DOHH2 (cell line): Measurements from ENCODE around the gene TARBP1.
"Not testable (repeated sequence)": the region's sequence is repeated elsewhere in the genome, so short reads cannot be mapped to it uniquely, and the experiment has no call there.

Experiments
- H3F3A ChIP-seq: fragments of 200-600 bp; sonication (generic), shearing (Covaris generic); 2 replicates; pipeline ENCODE4 v1.6.0; 2016; ENCODE audit warnings: antibody characterized with exemption, mild to moderate bottlenecking; ENCODE audit not compliant: control insufficient read depth, insufficient read depth
- H3K27ac ChIP-seq: fragments of 200-600 bp; sonication (generic); 2 replicates; pipeline ENCODE4 v1.5.1; 2014; ENCODE audit warnings: low read depth, mild to moderate bottlenecking, low read length, moderate library complexity
- H3K27me3 ChIP-seq: fragments of 200-600 bp; sonication (generic); 2 replicates; pipeline ENCODE4 v1.6.1; 2014; ENCODE audit warnings: mild to moderate bottlenecking, low read length, mixed read lengths; ENCODE audit not compliant: control insufficient read depth
- H3K36me3 ChIP-seq: fragments of 200-600 bp; sonication (generic); 2 replicates; pipeline ENCODE4 v1.6.1; 2014; ENCODE audit warnings: mild to moderate bottlenecking, low read length, moderate library complexity, mixed read lengths; ENCODE audit not compliant: control insufficient read depth
- H3K4me1 ChIP-seq: fragments of 200-600 bp; sonication (generic); 2 replicates; pipeline ENCODE4 v1.6.1; 2014; ENCODE audit warnings: mild to moderate bottlenecking, low read length, mixed read lengths; ENCODE audit not compliant: control insufficient read depth
- H3K4me2 ChIP-seq: fragments of 200-600 bp; sonication (generic); 2 replicates; pipeline ENCODE4 v1.6.0; 2014; ENCODE audit warnings: mild to moderate bottlenecking, low read length, moderate library complexity
- H3K4me3 ChIP-seq: fragments of 200-600 bp; sonication (generic); 2 replicates; pipeline ENCODE4 v1.5.1; 2014; ENCODE audit warnings: mild to moderate bottlenecking, low read length, mixed read lengths
- H3K79me2 ChIP-seq: fragments of 200-600 bp; sonication (generic); 2 replicates; pipeline ENCODE4 v1.6.1; 2014; ENCODE audit warnings: mild to moderate bottlenecking, low read length, mixed read lengths; ENCODE audit not compliant: control insufficient read depth
- H3K9me2 ChIP-seq: fragments of 200-600 bp; sonication (generic); replicated peaks from 2 replicates; pipeline ENCODE4 v1.6.1; 2014; ENCODE audit warnings: mild to moderate bottlenecking, low read length, mixed read lengths; ENCODE audit not compliant: control insufficient read depth
- H3K9me3 ChIP-seq: fragments of 200-600 bp; sonication (generic); 2 replicates; pipeline ENCODE4 v1.6.1; 2014; ENCODE audit warnings: antibody characterized with exemption, low read length, mixed read lengths; ENCODE audit not compliant: control insufficient read depth, insufficient read depth
- H4K20me1 ChIP-seq: fragments of 200-600 bp; sonication (generic); 2 replicates; pipeline ENCODE4 v1.6.0; 2014; ENCODE audit warnings: low read depth, mild to moderate bottlenecking, antibody characterized with exemption, low read length, moderate library complexity; ENCODE audit not compliant: control insufficient read depth, insufficient read depth
- CTCF ChIP-seq: fragments of 200-600 bp; sonication (generic); IDR thresholded peaks from one replicate; pipeline ENCODE4 v1.5.1; 2014; ENCODE audit warnings: antibody characterized with exemption, mild to moderate bottlenecking, low read depth, low read length; ENCODE audit not compliant: poor library complexity, severe bottlenecking
- EZH2phosphoT487 ChIP-seq: fragments of 200-600 bp; sonication (generic); IDR thresholded peaks from 2 replicates; pipeline ENCODE4 v1.6.1; 2017; ENCODE audit warnings: borderline replicate concordance, mild to moderate bottlenecking, antibody characterized with exemption, low read length, moderate library complexity, mixed read lengths

The TARBP1 gene

GRCh38 chr1:234400773-234401172 is 78.2 kb downstream of the TARBP1 start:
- Histone ChIP-seq H3K9me2 (no peaks in the 10 kb centered on the region), H4K20me1 (no peaks in the 10 kb centered on the region), H3K79me2 (no peaks in the 10 kb centered on the region), H3K27me3 (no peaks in the 10 kb centered on the region), H3K36me3 (0 out of 2 replicates have a peak, but pooled peaks cover 7% of the 10 kb centered on the region), H3K9me3 (no peaks in the 10 kb centered on the region), H3K4me1 (peaks cover 15% of the 10 kb centered on the region), H3F3A (peaks cover 3% of the 10 kb centered on the region; the same call in 1 of the 2 replicates), H3K4me3 (no peak overlapping the region), H3K4me2 (no peak overlapping the region), H3K27ac (no peak overlapping the region)
- TF ChIP-seq CTCF (no peak), EZH2phosphoT487 (no peak)

DNA sequence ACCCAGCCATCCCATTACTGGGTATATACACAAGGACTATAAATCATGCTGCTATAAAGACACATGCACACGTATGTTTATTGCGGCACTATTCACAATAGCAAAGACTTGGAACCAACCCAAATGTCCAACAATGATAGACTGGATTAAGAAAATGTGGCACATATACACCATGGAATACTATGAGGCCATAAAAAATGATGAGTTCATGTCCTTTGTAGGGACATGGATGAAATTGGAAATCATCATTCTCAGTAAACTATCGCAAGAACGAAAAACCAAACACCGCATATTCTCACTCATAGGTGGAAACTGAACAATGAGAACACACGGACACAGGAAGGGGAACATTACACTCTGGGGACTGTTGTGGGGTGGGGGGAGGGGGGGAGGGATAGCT is 79.5 kb downstream of the TARBP1 start:
- not testable (repeated sequence) for H3K4me2 ChIP-seq, H3K79me2 ChIP-seq

DNA sequence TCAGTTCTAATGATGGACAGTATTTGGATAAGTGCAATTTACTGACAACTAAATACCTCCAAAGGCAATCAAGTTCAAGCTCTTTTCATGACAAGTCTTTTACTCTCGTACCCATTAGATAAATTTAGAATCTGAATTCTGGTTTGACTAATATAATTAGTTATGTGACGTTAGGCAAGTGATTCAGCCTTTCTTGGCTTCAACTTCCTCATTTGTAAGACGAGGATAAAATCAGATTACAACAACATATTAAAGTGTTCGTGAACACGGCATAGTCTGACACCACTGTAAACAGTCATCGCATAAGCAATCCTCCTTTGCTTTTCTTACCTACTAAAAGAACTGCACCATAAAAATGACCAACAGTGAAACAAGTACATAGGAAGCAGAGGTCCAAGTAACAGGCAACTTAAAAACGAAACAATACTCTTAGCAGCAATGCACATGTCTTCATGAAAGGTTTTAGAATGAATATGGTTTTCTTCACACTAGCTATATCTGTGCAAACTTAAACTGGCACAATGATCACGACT is 80.1 kb downstream of the TARBP1 start:
- H3K36me3 ChIP-seq, result 0 out of 2 replicates have a peak, but pooled peaks cover 7% of the 10 kb centered on the region
- H3K27me3 ChIP-seq, result no peaks in the 10 kb centered on the region
- H3F3A ChIP-seq, result peaks cover 3% of the 10 kb centered on the region; the same call in 1 of the 2 replicates
- H3K4me3 ChIP-seq, result peak overlapping the region; percentile 15; the same call in 1 of the 2 replicates
- no peak for TF ChIP-seq EZH2phosphoT487
- no peak for TF ChIP-seq CTCF
- no peaks in the 10 kb centered on the region for H3K9me2 ChIP-seq
- H3K4me2 ChIP-seq, result peak overlapping the region; percentile 47
- no peaks in the 10 kb centered on the region for H3K79me2 ChIP-seq
- H3K9me3 ChIP-seq, result no peaks in the 10 kb centered on the region
- peaks cover 15% of the 10 kb centered on the region for H3K4me1 ChIP-seq
- H4K20me1 ChIP-seq, result no peaks in the 10 kb centered on the region
- peak overlapping the region; percentile 33 for H3K27ac ChIP-seq

More for the DNA sequence above, 79.5 kb downstream of the TARBP1 start:
- not testable (repeated sequence) for H3K27me3 ChIP-seq, H4K20me1 ChIP-seq, H3K36me3 ChIP-seq, H3K9me2 ChIP-seq, H3F3A ChIP-seq, H3K4me3 ChIP-seq, H3K9me3 ChIP-seq
- H3K27ac ChIP-seq, result peak overlapping the region; percentile 33; the same call in 1 of the 2 replicates
- H3K4me1 ChIP-seq, result peaks cover 15% of the 10 kb centered on the region

GRCh38 chr1:234397732-234398131 is 81.2 kb downstream of the TARBP1 start:
- H4K20me1 ChIP-seq, result no peaks in the 10 kb centered on the region
- no peaks in the 10 kb centered on the region for H3K79me2 ChIP-seq
- H3K36me3 ChIP-seq, result peaks cover 11% of the 10 kb centered on the region
- H3K27me3 ChIP-seq, result no peaks in the 10 kb centered on the region
- H3K9me3 ChIP-seq, result no peaks in the 10 kb centered on the region
- TF ChIP-seq CTCF (no peak), EZH2phosphoT487 (no peak)
- H3K27ac ChIP-seq, result no peak overlapping the region
- H3F3A ChIP-seq, result peaks cover 3% of the 10 kb centered on the region; the same call in 1 of the 2 replicates
- H3K4me3 ChIP-seq, result no peak overlapping the region
- H3K4me2 ChIP-seq, result no peak overlapping the region
- H3K9me2 ChIP-seq, result no peaks in the 10 kb centered on the region
- peaks cover 15% of the 10 kb centered on the region for H3K4me1 ChIP-seq
